Esophagus squamous epithelium (tissue), 5 donors: ENCODE data around the gene NNAT. TPM values are rescaled to one million over a fixed set of nuclear protein-coding genes. Genes with fewer than 3 reads are reported as not detected.
"Not testable (repeated sequence)": the region's sequence is repeated elsewhere in the genome, so short reads cannot be mapped to it uniquely, and the experiment has no call there.

Source experiments
- DNase-seq: peaks from one replicate; lab custom pipeline; 2025; lab: John Stamatoyannopoulos, UW
- H3K27ac ChIP-seq, 4 donors: fragments of 200-600 bp; sonication (generic); one replicate each; pipeline ENCODE4 v1.5.1; 2016 to 2019; ENCODE audit warnings: mild to moderate bottlenecking in 1 of 4
- H3K27me3 ChIP-seq, 4 donors: fragments of 200-600 bp; sonication (generic); 1 replicate in 3 of 4; 2 replicates in 1 of 4; pipeline versions ENCODE4 v1.5.1 to v1.6.0; 2017 to 2021; ENCODE audit warnings: antibody characterized with exemption in 1 of 4
- H3K36me3 ChIP-seq, 3 donors: fragments of 200-600 bp; sonication (generic); one replicate each; pipeline ENCODE4 v1.5.1; 2016 to 2019
- H3K4me1 ChIP-seq, 3 donors: fragments of 200-600 bp; sonication (generic); one replicate each; pipeline ENCODE4 v1.5.1; 2017 to 2019
- H3K4me3 ChIP-seq, 4 donors: fragments of 200-600 bp; sonication (generic); 1 replicate in 3 of 4; 2 replicates in 1 of 4; pipeline ENCODE4 v1.5.1; 2016 to 2019; ENCODE audit warnings: mild to moderate bottlenecking in 2 of 4, moderate library complexity in 1 of 4
- H3K9me3 ChIP-seq, 3 donors: fragments of 200-600 bp; sonication (generic); one replicate each; pipeline ENCODE4 v1.5.1; 2016 to 2019
- CTCF ChIP-seq, 6 experiments: fragments of 450-650 bp in 4 of 6; fragments of 200-600 bp in 2 of 6; sonication (generic) in 2 of 6; IDR thresholded peaks; one replicate each; pipeline ENCODE4 v1.5.1; 2016 to 2019; ENCODE audit warnings: antibody characterized with exemption in 6 of 6, mild to moderate bottlenecking in 4 of 6, moderate library complexity in 4 of 6
- POLR2A ChIP-seq, 4 donors: fragments of 450-650 bp; IDR thresholded peaks; one replicate each; pipeline ENCODE4 v1.6.1; 2017; ENCODE audit warnings: antibody characterized with exemption in 4 of 4, mild to moderate bottlenecking in 4 of 4, moderate library complexity in 3 of 4
- WGBS, 2 donors: methylation state at CpG; one replicate each; pipeline ENCODE4 v1.1.5; 2018; 5-methylcytosine and 5-hydroxymethylcytosine counted together
- intact Hi-C: fragments of 100-400 bp; cut with DNase I; formaldehyde crosslinking; loops from one replicate; pipeline ENCODE4 v1.15.0; 2022
- total RNA-seq, 4 donors: library from RNA; depleted of rRNA; stranded (reverse); fragments of >200 nt; gene quantifications; one replicate each; pipeline ENCODE4 v1.1.0, GENCODE V29; 2016
- donor health status: DM: yes; HTN: yes; CAD: no.

Gene NNAT
- total RNA-seq, 4 donors from 2014 or later: 0.76 to 1.9 (median 1.9) TPM; not detected in 1

- H3K9me3 ChIP-seq: no peaks in the 10 kb centered on the region
- H3K4me3 ChIP-seq: no peak overlapping the region
- intact Hi-C loops: no loop called here
- TF ChIP-seq CTCF (IDR thresholded peaks at IDR 0.05) (no peak), POLR2A (IDR thresholded peaks at IDR 0.05) (no peak)
- no peak for DNase-seq
- peaks cover 0 to 4% (median 0%) of the 10 kb centered on the region in 4 donors for H3K27me3 ChIP-seq
- H3K4me1 ChIP-seq: no peaks in the 10 kb centered on the region
- 43 to 46% methylated on average over 1 to 3 of the region's 3 CpGs for WGBS, 2 donors
- H3K27ac ChIP-seq: no peak overlapping the region
- H3K36me3 ChIP-seq: no peaks in the 10 kb centered on the region
Observed at GRCh38 chr20:37544386-37544785, 23.3 kb downstream of the NNAT start.

DNA sequence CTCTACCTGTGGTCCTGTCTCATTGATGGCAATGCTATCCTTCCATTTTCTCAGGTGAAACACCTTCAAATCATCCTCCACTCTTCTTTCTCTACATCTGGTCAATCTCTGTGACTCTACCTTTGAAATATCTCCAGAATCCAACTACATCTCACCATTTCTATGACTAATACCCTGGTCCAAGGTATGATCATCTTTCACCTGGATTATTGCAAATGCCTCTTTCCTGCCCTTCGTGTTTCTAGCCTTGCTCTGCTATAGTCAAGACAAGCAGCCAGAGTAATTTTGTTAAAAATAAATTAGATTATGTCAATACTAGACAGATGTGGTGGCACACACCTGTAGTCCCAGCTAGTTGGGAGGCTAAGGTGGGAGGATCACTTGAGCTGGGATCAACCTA lies 24.5 kb downstream of the NNAT start:
- H3K9me3 ChIP-seq: no peaks in the 10 kb centered on the region
- WGBS, 2 donors: 67 to 82% methylated on average over 1 of the region's 1 CpG

DNA sequence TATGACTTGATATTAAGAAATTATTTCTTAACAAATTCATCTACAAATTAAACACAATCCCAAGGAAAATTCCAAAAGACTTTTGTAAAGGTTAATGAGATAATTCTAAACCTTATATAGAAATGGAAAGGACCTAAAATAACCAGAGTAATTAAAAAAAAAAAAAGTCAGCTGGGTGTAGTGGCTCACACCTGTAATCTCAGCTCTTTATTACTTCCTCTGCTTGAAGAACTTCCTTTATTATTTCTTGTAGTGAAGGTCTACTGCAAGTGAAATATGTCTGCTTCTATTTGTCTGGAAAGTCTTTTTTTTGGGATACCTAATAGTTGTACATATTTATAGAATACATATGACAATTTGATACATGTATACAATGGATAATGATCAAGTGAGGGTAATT lies 26.9 kb downstream of the NNAT start:
- no peak for TF ChIP-seq POLR2A (IDR thresholded peaks at IDR 0.05)
- no peak for TF ChIP-seq CTCF (IDR thresholded peaks at IDR 0.05)
- no peak overlapping the region for H3K4me3 ChIP-seq
- intact Hi-C loops: no loop called here

More for the DNA sequence above, 24.5 kb downstream of the NNAT start:
- Histone ChIP-seq H3K27ac (no peak overlapping the region), H3K36me3 (no peaks in the 10 kb centered on the region), H3K4me1 (no peaks in the 10 kb centered on the region), H3K27me3 (peaks cover 0 to 4% (median 0%) of the 10 kb centered on the region in 4 donors), H3K4me3 (no peak overlapping the region)
- intact Hi-C loops: no loop called here
- TF ChIP-seq CTCF (IDR thresholded peaks at IDR 0.05): no peak
- TF ChIP-seq POLR2A (IDR thresholded peaks at IDR 0.05): no peak
- DNase-seq: no peak

GRCh38 chr20:37550101-37550920 lies 29.3 kb downstream of the NNAT start:
- H3K9me3 ChIP-seq, H3K36me3 ChIP-seq, H3K4me1 ChIP-seq, DNase-seq, H3K27ac ChIP-seq, H3K27me3 ChIP-seq, intact Hi-C loops, H3K4me3 ChIP-seq: not testable (repeated sequence)
- 46 to 62% methylated on average over 8 to 14 of the region's 16 CpGs for WGBS, 2 donors

More for the DNA sequence above, 26.9 kb downstream of the NNAT start:
- peaks cover 0 to 4% (median 0%) of the 10 kb centered on the region in 4 donors for H3K27me3 ChIP-seq
- no peak overlapping the region for H3K27ac ChIP-seq
- H3K9me3 ChIP-seq: no peaks in the 10 kb centered on the region
- no peaks in the 10 kb centered on the region for H3K4me1 ChIP-seq
- DNase-seq: no peak
- H3K36me3 ChIP-seq: no peaks in the 10 kb centered on the region

DNA sequence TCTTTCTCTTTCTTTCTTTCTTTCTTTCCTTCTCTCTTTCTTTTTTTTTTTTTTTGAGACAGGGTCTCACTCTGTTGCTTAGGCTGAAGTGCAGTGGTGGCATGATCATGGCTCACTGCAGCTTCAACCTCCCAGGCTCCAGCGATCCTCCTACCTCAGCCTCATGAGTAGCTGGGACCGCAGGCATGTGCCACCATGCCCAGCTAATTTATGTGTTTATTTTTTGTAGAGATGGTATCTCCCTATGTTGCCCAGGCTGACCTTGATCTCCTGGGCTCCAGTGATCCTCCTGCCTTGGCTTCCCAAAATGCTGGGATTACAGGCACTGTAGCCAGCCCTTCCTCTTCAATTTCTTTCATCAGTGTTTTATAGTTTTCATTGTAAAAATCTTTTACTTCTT lies 30.6 kb downstream of the NNAT start:
- DNase-seq, H3K4me1 ChIP-seq, H3K36me3 ChIP-seq, H3K27ac ChIP-seq, H3K9me3 ChIP-seq, intact Hi-C loops, H3K4me3 ChIP-seq: not testable (repeated sequence)
- 71 to 79% methylated on average over 2 of the region's 2 CpGs for WGBS, 2 donors
- H3K27me3 ChIP-seq: peaks cover 0 to 11% (median 0%) of the 10 kb centered on the region in 4 donors

DNA sequence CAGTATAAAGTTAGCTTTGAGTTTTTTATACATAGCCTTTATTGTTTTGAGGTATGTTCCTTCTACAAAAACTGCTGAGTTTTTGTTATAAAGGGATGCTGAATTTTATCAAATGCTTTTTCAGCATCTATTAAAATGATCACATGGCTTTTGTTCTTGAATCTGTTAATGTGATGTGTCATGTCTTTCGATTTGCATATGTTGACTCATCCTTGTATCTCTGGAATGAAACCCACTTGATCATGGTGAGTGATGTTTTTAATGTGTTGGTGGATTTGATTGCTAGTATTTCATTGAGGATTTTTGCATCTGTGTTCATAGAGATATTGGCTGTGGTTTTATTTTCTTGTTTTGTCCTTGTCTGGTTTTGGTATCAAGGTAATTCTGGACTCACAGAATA lies 31.4 kb downstream of the NNAT start:
- Histone ChIP-seq H3K36me3 (no peaks in the 10 kb centered on the region), H3K27me3 (peaks cover 0 to 18% (median 0%) of the 10 kb centered on the region in 4 donors), H3K4me3 (no peak overlapping the region), H3K27ac (no peak overlapping the region), H3K9me3 (no peaks in the 10 kb centered on the region), H3K4me1 (no peaks in the 10 kb centered on the region)
- TF ChIP-seq POLR2A (IDR thresholded peaks at IDR 0.05) (no peak), CTCF (IDR thresholded peaks at IDR 0.05) (no peak)
- no peak for DNase-seq
- intact Hi-C loops: no loop called here
- WGBS, 2 donors: 10 to 17% methylated on average over 1 of the region's 1 CpG

DNA sequence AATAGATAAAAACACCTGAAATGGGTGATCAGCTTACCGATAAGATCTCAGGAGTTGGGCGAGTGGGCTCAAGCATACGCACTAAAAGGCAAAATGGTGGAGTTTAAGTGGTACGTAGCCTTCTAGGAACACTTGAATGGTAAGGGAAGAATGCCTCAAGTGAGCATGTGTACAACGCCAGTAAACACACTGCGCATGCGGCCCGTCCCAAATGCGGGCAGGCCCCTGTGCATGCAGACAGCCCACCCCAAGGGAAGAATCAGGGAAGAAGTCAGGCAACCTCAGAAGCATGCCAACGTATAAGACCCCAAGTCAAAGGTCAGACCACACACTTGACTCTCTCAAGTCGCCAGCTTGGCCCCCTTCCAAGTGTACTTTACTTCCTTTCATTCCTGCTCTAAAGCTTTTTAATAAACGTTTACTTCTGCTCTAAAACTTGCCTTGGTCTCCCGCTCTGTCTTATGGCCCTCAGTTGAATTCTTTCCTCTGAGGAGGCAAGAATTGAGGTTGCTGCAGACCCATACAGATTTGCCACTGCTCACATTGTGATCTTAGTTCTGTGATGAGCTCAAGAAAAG lies 33.8 kb downstream of the NNAT start:
- H3K9me3 ChIP-seq, H3K4me1 ChIP-seq, H3K27ac ChIP-seq, DNase-seq, intact Hi-C loops, H3K4me3 ChIP-seq, H3K36me3 ChIP-seq: not testable (repeated sequence)
- peaks cover 0 to 26% (median 0%) of the 10 kb centered on the region in 4 donors for H3K27me3 ChIP-seq
- 68 to 69% methylated on average over 13 of the region's 13 CpGs for WGBS, 2 donors
